ENCODE measurements around the gene AK9. TPM values are rescaled to one million over a fixed set of nuclear protein-coding genes. Genes with fewer than 3 reads are reported as not detected.

The AK9 gene
- total RNA-seq, 1 experiment from 2014 or later, result 3.5 TPM

DNA sequence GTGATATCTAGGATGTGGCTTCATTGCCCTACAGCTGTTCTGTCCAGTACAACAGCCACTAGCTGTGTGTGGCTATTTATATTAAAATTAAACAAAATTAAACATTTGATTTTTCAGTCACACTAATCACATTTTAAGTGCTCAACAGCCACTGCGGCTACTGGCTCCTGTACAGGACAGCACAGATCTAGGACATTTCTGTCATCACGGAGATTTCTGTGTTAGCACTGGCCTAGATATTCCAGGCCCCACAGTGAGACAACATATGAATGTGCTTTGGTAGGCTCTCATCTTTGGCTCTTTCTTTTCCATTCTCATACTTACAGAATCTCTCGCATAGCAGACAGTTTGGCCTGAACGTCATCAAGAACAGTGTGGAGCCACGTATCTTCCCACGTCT, 159.6 kb downstream of the AK9 start (continued):
- no peak for TF ChIP-seq ELF1 (IDR thresholded peaks at IDR 0.05; ENCODE audit: borderline replicate concordance, low read depth)
- no peak for TF ChIP-seq CTCF (IDR thresholded peaks at IDR 0.05 in 2 of 3, conservative IDR thresholded peaks at IDR 0.05 in 1 of 3; ENCODE audit: borderline replicate concordance in 1 of 3, insufficient read depth in 1 of 3, low read depth in 2 of 3, low read length in 2 of 3)

- DNase-seq (ENCODE audit: low read depth, low spot score) (peak; percentile 21), ATAC-seq (peak; percentile 66)
- Histone ChIP-seq H2AFZ (ENCODE audit: low read depth, low read length, poor library complexity, severe bottlenecking) (peak overlapping the region; percentile 19), H3K4me1 (ENCODE audit: control insufficient read depth in 1 of 2, insufficient read depth in 2 of 2, low read length in 2 of 2) (no peaks in the 10 kb centered on the region), H3K9me3 (ENCODE audit: control insufficient read depth in 1 of 2, insufficient read depth in 1 of 2, low read depth in 1 of 2, low read length in 2 of 2) (no peaks in the 10 kb centered on the region), H3K36me3 (ENCODE audit: control insufficient read depth in 1 of 2, insufficient read depth in 2 of 2, low read length in 2 of 2) (no peaks in the 10 kb centered on the region), H3K9ac (ENCODE audit: low read length) (no peak overlapping the region), H3K27me3 (ENCODE audit: insufficient read depth, low read length) (no peaks in the 10 kb centered on the region), H3K27ac (ENCODE audit: low read depth, low read length) (no peak overlapping the region), H3K4me3 (replicated peaks in 1 of 2; ENCODE audit: low read depth in 1 of 2, low read length in 2 of 2) (no peak overlapping the region), H3K79me2 (ENCODE audit: insufficient read depth, low read length) (no peaks in the 10 kb centered on the region), H4K20me1 (ENCODE audit: insufficient read depth) (no peaks in the 10 kb centered on the region), H3K9me2 (ENCODE audit: insufficient read depth) (no peaks in the 10 kb centered on the region), H3K4me2 (ENCODE audit: low read length) (no peak overlapping the region)
- no TSS peak for BruUV-seq (replicated peaks)
- ChIA-PET POLR2A (no interaction called here), RAD21 (ENCODE audit: low non-redundant PET in 1 of 2, low total read pairs in 2 of 2, uncharacterized antibody in 2 of 2, unreplicated experiment in 2 of 2) (interaction anchor here in 1 of 2 experiments (0.6 kb wide), 1 partner anchor 64 kb away, joined by 4 read pairs; no protein-coding TSS in a partner anchor), CTCF (interaction anchor here (2.3 to 2.8 kb wide), 2 partner anchors 165 to 511 kb away, joined by 6 to 28 read pairs; no protein-coding TSS in a partner anchor)
- intact Hi-C loops (cut with micrococcal nuclease), result loop anchor here (1.0 to 2.0 kb wide), 4 partner anchors 177 to 863 kb away; no protein-coding TSS in a partner anchor
- TF ChIP-seq CTCF (IDR thresholded peaks at IDR 0.05 in 2 of 3, conservative IDR thresholded peaks at IDR 0.05 in 1 of 3; ENCODE audit: borderline replicate concordance in 1 of 3, insufficient read depth in 1 of 3, low read depth in 2 of 3, low read length in 2 of 3), result peak in 2 of 3 experiments; percentile 40 to 45; a peak in 4 of 6 replicates
- TF ChIP-seq SP1 (IDR thresholded peaks at IDR 0.05; ENCODE audit: low read depth), result no peak
- peak; percentile 26; the same call in 1 of the 2 replicates for TF ChIP-seq RAD21 (IDR thresholded peaks at IDR 0.05; ENCODE audit: low read depth)
- TF ChIP-seq FOSL1 (IDR thresholded peaks at IDR 0.05; ENCODE audit: low read depth), result no peak
Measured at GRCh38 chr6:109527989-109528388, 163.0 kb downstream of the AK9 start.
